ENCODE measurements around the gene PLB1.

DNA sequence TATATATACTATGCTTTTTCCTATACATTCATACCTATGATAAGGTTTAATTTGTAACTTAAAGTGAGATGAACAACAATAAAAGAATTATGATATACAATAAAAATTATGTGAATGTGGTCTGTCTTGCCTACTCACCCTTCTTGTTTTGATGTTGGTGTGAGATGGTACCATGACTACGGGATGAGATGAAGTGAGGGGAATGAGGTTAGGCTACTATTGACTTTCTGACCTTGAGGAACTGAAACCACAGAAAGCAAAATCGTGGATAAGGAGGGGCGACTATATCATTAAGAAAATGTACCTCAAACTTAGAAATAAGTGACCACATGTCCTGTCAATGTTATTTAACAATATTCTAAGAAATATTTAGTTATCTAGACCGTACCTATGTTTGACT lies 151.8 kb downstream of the PLB1 start:
- TF ChIP-seq POLR2AphosphoS5 (IDR thresholded peaks at IDR 0.05; ENCODE audit: low read depth) (no peak), CTCF (conservative IDR thresholded peaks at IDR 0.05; ENCODE audit: low read depth in 2 of 2) (no peak), ZNF462 (CRISPR knock-in tag; IDR thresholded peaks at IDR 0.05) (no peak), EZH2phosphoT487 (IDR thresholded peaks at IDR 0.05; ENCODE audit: unreplicated experiment) (no peak), NANOG (IDR thresholded peaks at IDR 0.05; ENCODE audit: borderline replicate concordance) (no peak), EZH2 (IDR thresholded peaks at IDR 0.05; ENCODE audit: low read depth, unreplicated experiment) (no peak)
